K562 (cell line): ENCODE measurements around the gene FOSL1. TPM values are rescaled to one million over a fixed set of nuclear protein-coding genes. Genes with fewer than 3 reads are reported as not detected.

ENCODE experiments used
- ATAC-seq: fragments of 200-7000 bp; cut with Tn5 transposase; 3 replicates; pipeline ENCODE4 v1.9.1; 2020; ENCODE audit warnings: moderate library complexity
- BruUV-seq: library from RNA; stranded (reverse); fragments of 400-500 nt; replicated peaks from 2 replicates; lab custom pipeline; 2021; lab: Mats Ljungman, UMichigan
- CTCF ChIA-PET: fragments of 300-600 bp; formaldehyde crosslinking; extraction: SDS; loops from one replicate; lab custom pipeline; 2021; ENCODE audit warnings: low intra/inter-chr PET ratio; lab: Yijun Ruan, JAX
- POLR2A ChIA-PET: fragments of 300-600, 350-650 bp; sonication (Branson Sonifier 250); formaldehyde crosslinking; extraction: SDS; loops from one replicate; lab custom pipeline; 2021; ENCODE audit warnings: antibody characterized with exemption, inconsistent platforms; lab: Yijun Ruan, JAX
- DNase-seq, 4 experiments: peaks; one replicate each; pipeline versions ENCODE4 v3.0.0 to v3.0.0-alpha.2; 2011 to 2018; ENCODE audit warnings: low spot score in 3 of 4, mixed read lengths in 3 of 4; ENCODE audit errors: extremely low read depth in 1 of 4
- FAIRE-seq: peaks from 2 replicates; lab custom pipeline; 2011; peaks lifted over from hg19 to GRCh38; lab: Jason Lieb, UNC
- H2AFZ ChIP-seq: 2 replicates; pipeline ENCODE4 v1.6.0; 2011; ENCODE audit warnings: low read depth, low read length, control low read depth, inconsistent platforms
- H3K27ac ChIP-seq: fragments of 200-600 bp; 3 replicates; pipeline ENCODE4 v1.8.0; 2011; ENCODE audit warnings: low read depth, mild to moderate bottlenecking, control low read depth, inconsistent platforms, low read length, moderate library complexity, mixed read lengths; ENCODE audit errors: extremely low read depth
- H3K27me3 ChIP-seq, 2 experiments: fragments of 300-600 bp in 1 of 2; 2 replicates in 1 of 2; 3 replicates in 1 of 2; pipeline versions ENCODE4 v1.6.0 to v1.8.0; 2011; ENCODE audit warnings: inconsistent platforms in 2 of 2, low read length in 2 of 2, mild to moderate bottlenecking in 1 of 2, mixed read lengths in 1 of 2, moderate library complexity in 1 of 2; ENCODE audit not compliant: control insufficient read depth in 2 of 2, insufficient read depth in 2 of 2
- H3K36me3 ChIP-seq: fragments of 300-600 bp; 3 replicates; pipeline ENCODE4 v1.8.0; 2011; ENCODE audit warnings: mild to moderate bottlenecking, low read length, inconsistent platforms; ENCODE audit not compliant: control insufficient read depth, insufficient read depth
- H3K4me1 ChIP-seq, 2 experiments: fragments of 200-600 bp in 1 of 2; replicated peaks in 1 of 2; 2 replicates in 1 of 2; 3 replicates in 1 of 2; pipeline versions ENCODE4 v1.5.1 to v1.8.0; 2011; ENCODE audit warnings: inconsistent platforms in 2 of 2, low read length in 2 of 2, mild to moderate bottlenecking in 1 of 2, mixed read lengths in 1 of 2, moderate library complexity in 1 of 2; ENCODE audit not compliant: control insufficient read depth in 2 of 2, insufficient read depth in 2 of 2
- H3K4me2 ChIP-seq: 2 replicates; pipeline ENCODE4 v1.6.1; 2011; ENCODE audit warnings: low read length, control low read depth, inconsistent platforms, mixed read lengths; ENCODE audit not compliant: insufficient read depth
- H3K4me3 ChIP-seq: fragments of 200-600 bp; sonication (generic), shearing (Covaris generic); 2 replicates; pipeline ENCODE4 v1.5.1; 2016; ENCODE audit warnings: control low read depth, inconsistent platforms
- H3K79me2 ChIP-seq: fragments of 200-600 bp; 3 replicates; pipeline ENCODE4 v1.8.0; 2011; ENCODE audit warnings: low read length, inconsistent platforms; ENCODE audit not compliant: control insufficient read depth, insufficient read depth
- H3K9ac ChIP-seq, 2 experiments: 2 replicates each; pipeline versions ENCODE4 v1.6.0 to v1.6.1; 2011; ENCODE audit warnings: low read depth in 2 of 2, low read length in 2 of 2, control low read depth in 1 of 2, inconsistent platforms in 1 of 2, mild to moderate bottlenecking in 1 of 2, mixed read lengths in 1 of 2; ENCODE audit not compliant: insufficient read depth in 1 of 2
- H3K9me1 ChIP-seq: one replicate; pipeline ENCODE4 v1.6.0; 2011; ENCODE audit warnings: inconsistent platforms, mild to moderate bottlenecking, low read length, moderate library complexity; ENCODE audit not compliant: control insufficient read depth, insufficient read depth
- H3K9me3 ChIP-seq: replicated peaks from 2 replicates; pipeline ENCODE4 v1.5.1; 2011; ENCODE audit warnings: low read depth, low read length, inconsistent platforms; ENCODE audit not compliant: control insufficient read depth, insufficient read depth
- H4K20me1 ChIP-seq: replicated peaks from 2 replicates; pipeline ENCODE4 v1.6.1; 2011; ENCODE audit warnings: low read length, inconsistent platforms, mixed read lengths; ENCODE audit not compliant: control insufficient read depth, insufficient read depth
- BRD4 ChIP-seq: fragments of 200-600 bp; sonication (generic); IDR thresholded peaks from 2 replicates; pipeline ENCODE4 v1.6.1; 2017; ENCODE audit warnings: inconsistent platforms
- FOXM1 ChIP-seq, 2 experiments: fragments of 450-650 bp in 1 of 2; sonication (generic) in 1 of 2; formaldehyde crosslinking in 1 of 2; IDR thresholded peaks; 2 replicates each; pipeline versions ENCODE4 v1.6.1 to v1.9.0; 2017 to 2022; ENCODE audit warnings: low read depth in 2 of 2, mild to moderate bottlenecking in 2 of 2, missing genetic modification reagents in 1 of 2, moderate library complexity in 1 of 2
- FUS ChIP-seq: fragments of 200-400 bp; formaldehyde crosslinking; optimal IDR thresholded peaks from 2 replicates; pipeline ENCODE3; 2017; ENCODE audit warnings: low read depth, low read length
- GABPA ChIP-seq: fragments of 200-800 bp; sonication (Bioruptor generic); conservative IDR thresholded peaks from 2 replicates; pipeline ENCODE4 v1.6.1; 2016; ENCODE audit warnings: low read depth, missing genetic modification characterization, missing compliant biosample characterization
- GABPB1 ChIP-seq: sonication (generic); formaldehyde crosslinking; IDR thresholded peaks from 2 replicates; pipeline ENCODE4 v1.8.0; 2022; ENCODE audit warnings: mild to moderate bottlenecking, missing genetic modification reagents
- GTF2E2 ChIP-seq: fragments of 200-800 bp; sonication (Bioruptor generic); IDR thresholded peaks from 2 replicates; pipeline ENCODE4 v1.6.1; 2016; ENCODE audit warnings: missing genetic modification characterization, missing compliant biosample characterization
- MYBL2 ChIP-seq, 2 experiments: fragments of 450-650 bp in 1 of 2; sonication (generic) in 1 of 2; formaldehyde crosslinking in 1 of 2; IDR thresholded peaks; 2 replicates each; pipeline versions ENCODE4 v1.6.1 to v1.8.1; 2017 to 2022; ENCODE audit warnings: borderline replicate concordance in 1 of 2, inconsistent platforms in 1 of 2, low read depth in 1 of 2, mild to moderate bottlenecking in 1 of 2, missing genetic modification reagents in 1 of 2, moderate library complexity in 1 of 2
- NR2C1 ChIP-seq, 2 experiments: fragments of 450-650 bp; IDR thresholded peaks; 2 replicates each; pipeline ENCODE4 v1.6.1; 2017; ENCODE audit warnings: mild to moderate bottlenecking in 2 of 2, antibody characterized with exemption in 1 of 2, inconsistent platforms in 1 of 2, missing compliant biosample characterization in 1 of 2, missing genetic modification characterization in 1 of 2
- PRMT5 ChIP-seq: sonication (generic); formaldehyde crosslinking; IDR thresholded peaks from 2 replicates; pipeline ENCODE4 v1.5.0; 2020; ENCODE audit warnings: missing genetic modification reagents
- SIRT6 ChIP-seq: IDR thresholded peaks from one replicate; pipeline ENCODE4 v1.6.1; 2012; ENCODE audit warnings: low read depth, mild to moderate bottlenecking, control low read depth, inconsistent platforms, low read length, moderate library complexity
- SMARCB1 ChIP-seq: IDR thresholded peaks from 2 replicates; pipeline ENCODE4 v1.6.1; 2011; ENCODE audit warnings: improper control_type of control experiment, low read depth; ENCODE audit not compliant: insufficient read length
- TCF7L2 ChIP-seq: fragments of 150-350 bp; IDR thresholded peaks from 2 replicates; pipeline ENCODE4 v1.6.1; 2016; ENCODE audit warnings: low read depth, mild to moderate bottlenecking, low read length, moderate library complexity
- ZNF184 ChIP-seq: sonication (generic); formaldehyde crosslinking; IDR thresholded peaks from 2 replicates; pipeline ENCODE4 v1.5.0; 2020; ENCODE audit warnings: missing genetic modification reagents
- ZNF699 ChIP-seq: fragments of 250-450 bp; sonication (Bioruptor Pico); IDR thresholded peaks from 2 replicates; pipeline ENCODE4 v1.8.0; 2021; ENCODE audit warnings: mild to moderate bottlenecking, moderate library complexity; ENCODE audit not compliant: insufficient replicate concordance
- WGBS: fragments of 100-300 bp; shearing (Covaris generic); methylation state at CpG from one replicate; pipeline ENCODE4 v1.1.6; 2016; ENCODE audit warnings: low coverage, mixed read lengths; ENCODE audit not compliant: insufficient coverage; ENCODE audit errors: missing lambda C conversion rate; 5-methylcytosine and 5-hydroxymethylcytosine counted together
- in situ Hi-C: fragments of 300-500 bp; cut with MboI; formaldehyde crosslinking; loops from 4 replicates; pipeline ENCODE4 v1.15.0; 2018; ENCODE audit warnings: inconsistent platforms, mixed read lengths
- intact Hi-C: fragments of 100-400 bp; cut with micrococcal nuclease; formaldehyde crosslinking; loops from 2 replicates; pipeline ENCODE4 v1.14.2; 2022
- polyA plus RNA-seq, 8 experiments: library from polyadenylated mRNA; depleted of rRNA in 4 of 8; stranded (reverse) in 5 of 8; unstranded in 3 of 8; fragments of >200 nt; fragmentation: Nextera tagmentation in 2 of 8; fragmentation: Illumina TruSeq in 1 of 8; extraction: Ambion mirVana in 2 of 8; extraction: Trizol in 1 of 8; gene quantifications; 2 replicates each; pipeline versions ENCODE4 v1.2.1 to v1.2.3, GENCODE V29; 2011 to 2014; ENCODE audit warnings: inconsistent platforms in 1 of 8, missing spikeins in 1 of 8
- total RNA-seq, 7 experiments: library from RNA; depleted of rRNA in 6 of 7; stranded (reverse); fragments of >200 nt in 6 of 7; fragmentation: Illumina TruSeq in 2 of 7; extraction: Trizol in 2 of 7; gene quantifications; 2 replicates each; pipeline versions ENCODE4 v1.2.1 to v1.2.3, GENCODE V29; 2011 to 2021; ENCODE audit warnings: low replicate concordance in 1 of 7
- TF ChIP-seq, protein P1 (sequence below): sonication (generic); formaldehyde crosslinking; IDR thresholded peaks from 2 replicates; pipeline ENCODE4 v1.8.0; 2022; ENCODE audit warnings: missing genetic modification reagents, mild to moderate bottlenecking, moderate library complexity, borderline replicate concordance

FOSL1 gene
- total and polyA plus RNA-seq, 9 of the 15 experiments (the other 6 are each of a cell fraction or from before 2014, with no cell fraction given), result 3.5 to 39.6 (median 10.0) TPM

GRCh38 chr11:65843811-65844210, 56.4 kb downstream of the FOSL1 start:
- no peak overlapping the region for H2AFZ ChIP-seq
- POLR2A ChIA-PET, result interaction anchor here (0.7 to 1.7 kb wide), 3 partner anchors 8 to 14 kb away, joined by 3 to 12 read pairs (median 4); partner anchors contain the start of gene CFL1
- TF ChIP-seq ZNF184 (CRISPR knock-in tag), result no peak
- TF ChIP-seq BRD4, result no peak
- TF ChIP-seq SIRT6, result no peak
- no peak for TF ChIP-seq SMARCB1
- TF ChIP-seq, all 486 proteins: peak for 0
- no peaks in the 10 kb centered on the region for H3K9me1 ChIP-seq
- ATAC-seq, result no peak
- H4K20me1 ChIP-seq, result no peaks in the 10 kb centered on the region
- H3K27me3 ChIP-seq, result no peaks in the 10 kb centered on the region
- H3K4me2 ChIP-seq, result no peak overlapping the region
- FAIRE-seq, result no peak
- H3K4me3 ChIP-seq, result no peak overlapping the region
- no peak overlapping the region for H3K9ac ChIP-seq
- no TSS peak for BruUV-seq
- peaks cover 0 to 4% of the 10 kb centered on the region in 2 experiments; a peak in 2 of 5 replicates for H3K4me1 ChIP-seq
- CTCF ChIA-PET, result no interaction called here
- 71% methylated on average over 3 of the region's 3 CpGs for WGBS
- H3K79me2 ChIP-seq, result no peaks in the 10 kb centered on the region
- in situ Hi-C loops, result no loop called here
- H3K36me3 ChIP-seq, result no peaks in the 10 kb centered on the region
- H3K27ac ChIP-seq, result no peak overlapping the region
- H3K9me3 ChIP-seq, result no peaks in the 10 kb centered on the region
- no peak for DNase-seq
- intact Hi-C loops, result no loop called here

GRCh38 chr11:65842144-65842543, 58.0 kb downstream of the FOSL1 start:
- no peak overlapping the region for H3K4me3 ChIP-seq
- H3K4me2 ChIP-seq, result no peak overlapping the region
- H3K36me3 ChIP-seq, result no peaks in the 10 kb centered on the region
- no peak overlapping the region for H2AFZ ChIP-seq
- H4K20me1 ChIP-seq, result no peaks in the 10 kb centered on the region
- in situ Hi-C loops, result no loop called here
- ChIA-PET CTCF (no interaction called here), POLR2A (interaction anchor here (6.4 kb wide), 1 partner anchor 9 kb away, joined by 67 read pairs; no protein-coding TSS in a partner anchor)
- no peaks in the 10 kb centered on the region for H3K79me2 ChIP-seq
- DNase-seq (no peak), ATAC-seq (no peak), FAIRE-seq (no peak)
- intact Hi-C loops, result no loop called here
- 73% methylated on average over 4 of the region's 4 CpGs for WGBS
- no peaks in the 10 kb centered on the region for H3K9me1 ChIP-seq
- TF ChIP-seq, protein P1, sequence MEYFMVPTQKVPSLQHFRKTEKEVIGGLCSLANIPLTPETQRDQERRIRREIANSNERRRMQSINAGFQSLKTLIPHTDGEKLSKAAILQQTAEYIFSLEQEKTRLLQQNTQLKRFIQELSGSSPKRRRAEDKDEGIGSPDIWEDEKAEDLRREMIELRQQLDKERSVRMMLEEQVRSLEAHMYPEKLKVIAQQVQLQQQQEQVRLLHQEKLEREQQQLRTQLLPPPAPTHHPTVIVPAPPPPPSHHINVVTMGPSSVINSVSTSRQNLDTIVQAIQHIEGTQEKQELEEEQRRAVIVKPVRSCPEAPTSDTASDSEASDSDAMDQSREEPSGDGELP (CRISPR knock-in tag), result no peak
- TF ChIP-seq FUS (no peak), GABPB1 (CRISPR knock-in tag) (no peak), GABPA (no peak), PRMT5 (CRISPR knock-in tag) (no peak), FOXM1 (IDR thresholded peaks at IDR 0.05; ENCODE audit: low read depth) (no peak), FOXM1 (CRISPR knock-in tag; IDR thresholded peaks at IDR 0.05; ENCODE audit: low read depth) (no peak), TCF7L2 (no peak), NR2C1 (IDR thresholded peaks at IDR 0.05) (no peak), NR2C1 (tag; IDR thresholded peaks at IDR 0.05) (no peak), MYBL2 (IDR thresholded peaks at IDR 0.05; ENCODE audit: low read depth) (no peak), MYBL2 (CRISPR knock-in tag; IDR thresholded peaks at IDR 0.05; ENCODE audit: borderline replicate concordance) (no peak), GTF2E2 (tag) (no peak), ZNF699 (no peak)
- no peaks in the 10 kb centered on the region for H3K9me3 ChIP-seq
- no TSS peak for BruUV-seq
- H3K4me1 ChIP-seq, result no peaks in the 10 kb centered on the region; a peak in 1 of 5 replicates
- H3K9ac ChIP-seq, result no peak overlapping the region
- no peaks in the 10 kb centered on the region for H3K27me3 ChIP-seq
- no peak overlapping the region for H3K27ac ChIP-seq
